HG02678 (cell line): Measurements from ENCODE around the gene GRIK2.
"Not testable (repeated sequence)": the region's sequence is repeated elsewhere in the genome, so short reads cannot be mapped to it uniquely, and the experiment has no call there.

Experiments
- ATAC-seq: cut with Tn5 transposase; IDR thresholded peaks from one replicate; pipeline ENCODE4 v1.9.1; 2021; ENCODE audit warnings: mild to moderate bottlenecking, moderate library complexity; ENCODE audit not compliant: unreplicated experiment

Gene GRIK2

GRCh38 chr6:101956961-101957360 is 563.5 kb downstream of the GRIK2 start:
- ATAC-seq, result no peak

GRCh38 chr6:101961357-101961756 is 567.8 kb downstream of the GRIK2 start:
- no peak for ATAC-seq

GRCh38 chr6:101980924-101981323 is 587.4 kb downstream of the GRIK2 start:
- ATAC-seq, result no peak

- no peak for ATAC-seq
Observed at GRCh38 chr6:101986476-101986875, 593.0 kb downstream of the GRIK2 start.

GRCh38 chr6:101992286-101992685 is 598.8 kb downstream of the GRIK2 start:
- ATAC-seq, result no peak

- ATAC-seq, result no peak
Observed at GRCh38 chr6:101994521-101994920, 601.0 kb downstream of the GRIK2 start.

GRCh38 chr6:102015431-102015830 is 621.9 kb downstream of the GRIK2 start:
- no peak for ATAC-seq

GRCh38 chr6:102022281-102022680 is 628.8 kb downstream of the GRIK2 start:
- no peak for ATAC-seq

GRCh38 chr6:102022803-102023202 is 629.3 kb downstream of the GRIK2 start:
- no peak for ATAC-seq

- ATAC-seq, result no peak
Observed at GRCh38 chr6:102023977-102024657, 630.6 kb downstream of the GRIK2 start.

GRCh38 chr6:102026649-102027048 is 633.1 kb downstream of the GRIK2 start:
- ATAC-seq, result no peak

GRCh38 chr6:102028176-102028575 is 634.7 kb downstream of the GRIK2 start:
- ATAC-seq, result no peak

- no peak for ATAC-seq
Observed at GRCh38 chr6:102038964-102039363, 645.5 kb downstream of the GRIK2 start.

GRCh38 chr6:102039441-102039840 is 645.9 kb downstream of the GRIK2 start:
- no peak for ATAC-seq

- no peak for ATAC-seq
Observed at GRCh38 chr6:102051001-102051400, 657.5 kb downstream of the GRIK2 start.

- ATAC-seq, result no peak
Observed at GRCh38 chr6:102051720-102052119, 658.2 kb downstream of the GRIK2 start.

- ATAC-seq, result no peak
Observed at GRCh38 chr6:102064142-102064541, 670.6 kb downstream of the GRIK2 start.

GRCh38 chr6:102066301-102066700 is 672.8 kb downstream of the GRIK2 start:
- no peak for ATAC-seq

- ATAC-seq, result no peak
Observed at GRCh38 chr6:102068349-102068929, 674.9 kb downstream of the GRIK2 start.

- no peak for ATAC-seq
Observed at GRCh38 chr6:102075539-102075938, 682.0 kb downstream of the GRIK2 start.

GRCh38 chr6:102085257-102085656 is 691.7 kb downstream of the GRIK2 start:
- no peak for ATAC-seq

- not testable (repeated sequence) for ATAC-seq
Observed at GRCh38 chr6:102088160-102088559, 694.7 kb downstream of the GRIK2 start.

GRCh38 chr6:102114402-102114801 is 720.9 kb downstream of the GRIK2 start:
- ATAC-seq, result no peak
